Measurements from ENCODE around the gene ALX4.

ALX4 gene

GRCh38 chr11:44328138-44328660 lies 18.3 kb upstream of the ALX4 start:
- no peak overlapping the region for H3K4me3 ChIP-seq (ENCODE audit: low read depth, low read length)
- TF ChIP-seq CTCF (IDR thresholded peaks at IDR 0.05; ENCODE audit: low read depth, low read length), result no peak

GRCh38 chr11:44327730-44328129 lies 17.8 kb upstream of the ALX4 start:
- no peak; the same call in 1 of the 2 replicates for TF ChIP-seq CTCF (IDR thresholded peaks at IDR 0.05; ENCODE audit: low read depth, low read length)
- H3K4me3 ChIP-seq (ENCODE audit: low read depth, low read length), result no peak overlapping the region

- no peak overlapping the region for H3K4me3 ChIP-seq (ENCODE audit: low read depth, low read length)
- no peak for TF ChIP-seq CTCF (IDR thresholded peaks at IDR 0.05; ENCODE audit: low read depth, low read length)
Observed at GRCh38 chr11:44326615-44327475, 16.9 kb upstream of the ALX4 start.

- no peak overlapping the region for H3K4me3 ChIP-seq (ENCODE audit: low read depth, low read length)
- no peak for TF ChIP-seq CTCF (IDR thresholded peaks at IDR 0.05; ENCODE audit: low read depth, low read length)
Observed at GRCh38 chr11:44325698-44326097, 15.8 kb upstream of the ALX4 start.

GRCh38 chr11:44324749-44325525 lies 15.0 kb upstream of the ALX4 start:
- H3K4me3 ChIP-seq (ENCODE audit: low read depth, low read length), result no peak overlapping the region
- no peak for TF ChIP-seq CTCF (IDR thresholded peaks at IDR 0.05; ENCODE audit: low read depth, low read length)

GRCh38 chr11:44324222-44324621 lies 14.3 kb upstream of the ALX4 start:
- no peak overlapping the region for H3K4me3 ChIP-seq (ENCODE audit: low read depth, low read length)
- TF ChIP-seq CTCF (IDR thresholded peaks at IDR 0.05; ENCODE audit: low read depth, low read length), result no peak

- no peak for TF ChIP-seq CTCF (IDR thresholded peaks at IDR 0.05; ENCODE audit: low read depth, low read length)
- no peak overlapping the region for H3K4me3 ChIP-seq (ENCODE audit: low read depth, low read length)
Observed at GRCh38 chr11:44322243-44322642, 12.3 kb upstream of the ALX4 start.
